Measurements from ENCODE around the gene CALML5.

DNA sequence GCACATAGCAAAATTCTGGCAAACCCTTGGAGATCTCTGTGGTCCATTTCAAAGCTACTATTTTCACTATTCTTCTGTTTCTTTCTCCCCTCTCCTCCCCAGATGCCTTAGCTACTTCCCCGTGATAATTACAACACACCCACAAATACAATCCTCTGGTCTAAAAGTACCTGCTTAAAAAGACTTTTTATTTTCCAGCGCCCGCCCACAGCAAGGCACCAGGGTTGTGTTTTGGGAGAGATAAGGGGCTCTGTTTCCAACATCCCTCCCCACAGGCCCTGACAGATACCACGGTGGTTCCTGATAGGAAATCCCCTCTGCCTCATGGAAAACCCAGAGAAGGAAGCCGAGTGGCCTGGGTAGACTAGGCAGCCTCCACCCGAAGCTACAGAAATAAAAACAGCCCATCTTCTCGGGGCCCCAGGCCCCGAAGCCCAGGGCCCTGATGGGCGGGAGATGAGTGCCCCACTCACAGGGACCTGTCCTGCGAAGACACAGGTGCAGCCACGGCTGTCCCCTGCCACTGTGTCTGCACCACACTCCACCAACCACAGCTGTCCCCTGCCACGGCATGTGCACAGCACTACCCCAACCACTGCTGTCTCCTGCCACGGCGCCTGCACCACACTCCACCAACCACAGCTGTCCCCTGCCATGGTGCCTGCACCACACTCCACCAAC lies 19.7 kb downstream of the CALML5 start:
- TF ChIP-seq, protein P1, sequence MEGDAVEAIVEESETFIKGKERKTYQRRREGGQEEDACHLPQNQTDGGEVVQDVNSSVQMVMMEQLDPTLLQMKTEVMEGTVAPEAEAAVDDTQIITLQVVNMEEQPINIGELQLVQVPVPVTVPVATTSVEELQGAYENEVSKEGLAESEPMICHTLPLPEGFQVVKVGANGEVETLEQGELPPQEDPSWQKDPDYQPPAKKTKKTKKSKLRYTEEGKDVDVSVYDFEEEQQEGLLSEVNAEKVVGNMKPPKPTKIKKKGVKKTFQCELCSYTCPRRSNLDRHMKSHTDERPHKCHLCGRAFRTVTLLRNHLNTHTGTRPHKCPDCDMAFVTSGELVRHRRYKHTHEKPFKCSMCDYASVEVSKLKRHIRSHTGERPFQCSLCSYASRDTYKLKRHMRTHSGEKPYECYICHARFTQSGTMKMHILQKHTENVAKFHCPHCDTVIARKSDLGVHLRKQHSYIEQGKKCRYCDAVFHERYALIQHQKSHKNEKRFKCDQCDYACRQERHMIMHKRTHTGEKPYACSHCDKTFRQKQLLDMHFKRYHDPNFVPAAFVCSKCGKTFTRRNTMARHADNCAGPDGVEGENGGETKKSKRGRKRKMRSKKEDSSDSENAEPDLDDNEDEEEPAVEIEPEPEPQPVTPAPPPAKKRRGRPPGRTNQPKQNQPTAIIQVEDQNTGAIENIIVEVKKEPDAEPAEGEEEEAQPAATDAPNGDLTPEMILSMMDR (IDR thresholded peaks at IDR 0.05), result no peak
- TF ChIP-seq TEAD4 (CRISPR knock-in tag; IDR thresholded peaks at IDR 0.05), result no peak
- TF ChIP-seq, protein P2, sequence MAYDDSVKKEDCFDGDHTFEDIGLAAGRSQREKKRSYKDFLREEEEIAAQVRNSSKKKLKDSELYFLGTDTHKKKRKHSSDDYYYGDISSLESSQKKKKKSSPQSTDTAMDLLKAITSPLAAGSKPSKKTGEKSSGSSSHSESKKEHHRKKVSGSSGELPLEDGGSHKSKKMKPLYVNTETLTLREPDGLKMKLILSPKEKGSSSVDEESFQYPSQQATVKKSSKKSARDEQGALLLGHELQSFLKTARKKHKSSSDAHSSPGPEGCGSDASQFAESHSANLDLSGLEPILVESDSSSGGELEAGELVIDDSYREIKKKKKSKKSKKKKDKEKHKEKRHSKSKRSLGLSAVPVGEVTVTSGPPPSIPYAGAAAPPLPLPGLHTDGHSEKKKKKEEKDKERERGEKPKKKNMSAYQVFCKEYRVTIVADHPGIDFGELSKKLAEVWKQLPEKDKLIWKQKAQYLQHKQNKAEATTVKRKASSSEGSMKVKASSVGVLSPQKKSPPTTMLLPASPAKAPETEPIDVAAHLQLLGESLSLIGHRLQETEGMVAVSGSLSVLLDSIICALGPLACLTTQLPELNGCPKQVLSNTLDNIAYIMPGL (CRISPR knock-in tag; IDR thresholded peaks at IDR 0.05), result no peak
- TF ChIP-seq GABPB1 (CRISPR knock-in tag; IDR thresholded peaks at IDR 0.05), result no peak
- TF ChIP-seq, protein P3, sequence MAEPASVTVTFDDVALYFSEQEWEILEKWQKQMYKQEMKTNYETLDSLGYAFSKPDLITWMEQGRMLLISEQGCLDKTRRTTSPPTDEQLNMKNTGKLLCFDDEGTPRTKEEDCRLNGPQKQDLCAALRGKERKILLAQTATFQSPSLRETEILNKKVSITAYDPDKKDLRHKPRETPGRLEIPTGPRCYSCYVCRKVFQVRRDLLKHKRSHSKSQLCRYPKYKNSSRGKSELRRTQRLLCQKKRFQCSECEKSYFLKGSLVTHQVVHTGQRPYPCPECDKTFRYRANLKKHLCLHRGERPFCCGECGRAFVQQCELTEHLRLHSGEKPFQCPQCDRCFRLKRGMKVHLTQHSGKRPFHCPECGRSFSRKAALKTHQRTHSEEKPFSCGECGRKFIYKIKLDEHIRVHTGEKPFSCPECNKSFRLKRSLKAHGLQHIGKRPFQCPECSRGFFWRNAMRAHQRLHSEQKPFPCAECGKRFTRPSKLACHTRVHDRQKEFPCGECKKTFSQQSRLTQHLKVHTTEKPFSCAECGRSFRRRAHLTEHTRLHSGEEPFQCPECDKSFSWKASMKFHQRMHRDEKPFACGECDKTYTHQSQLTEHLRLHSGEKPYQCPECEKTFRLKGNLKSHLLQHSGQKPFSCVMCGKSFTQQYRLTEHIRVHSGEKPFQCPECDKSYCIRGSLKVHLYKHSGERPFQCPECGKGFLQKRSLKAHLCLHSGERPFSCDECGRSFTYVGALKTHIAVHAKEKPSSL (CRISPR knock-in tag; conservative IDR thresholded peaks at IDR 0.05), result no peak
- no peak for TF ChIP-seq ZNF263 (CRISPR knock-in tag; IDR thresholded peaks at IDR 0.05; ENCODE audit: low read depth)
- TF ChIP-seq CREB1 (CRISPR knock-in tag; IDR thresholded peaks at IDR 0.05), result no peak

Measured in WTC11 (cell line).